K562 (cell line): ENCODE measurements around the gene CD164. TPM values are rescaled to one million over a fixed set of nuclear protein-coding genes. Genes with fewer than 3 reads are reported as not detected.

Experiments
- ATAC-seq: fragments of 200-7000 bp; cut with Tn5 transposase; 3 replicates; pipeline ENCODE4 v1.9.1; 2020; ENCODE audit warnings: moderate library complexity
- BruUV-seq: library from RNA; stranded (reverse); fragments of 400-500 nt; replicated peaks from 2 replicates; lab custom pipeline; 2021; lab: Mats Ljungman, UMichigan
- CTCF ChIA-PET: fragments of 300-600 bp; formaldehyde crosslinking; extraction: SDS; loops from one replicate; lab custom pipeline; 2021; ENCODE audit warnings: low intra/inter-chr PET ratio; lab: Yijun Ruan, JAX
- POLR2A ChIA-PET: fragments of 300-600, 350-650 bp; sonication (Branson Sonifier 250); formaldehyde crosslinking; extraction: SDS; loops from one replicate; lab custom pipeline; 2021; ENCODE audit warnings: antibody characterized with exemption, inconsistent platforms; lab: Yijun Ruan, JAX
- DNase-seq, 4 experiments: peaks; one replicate each; pipeline versions ENCODE4 v3.0.0 to v3.0.0-alpha.2; 2011 to 2018; ENCODE audit warnings: low spot score in 3 of 4, mixed read lengths in 3 of 4; ENCODE audit errors: extremely low read depth in 1 of 4
- FAIRE-seq: peaks from 2 replicates; lab custom pipeline; 2011; peaks lifted over from hg19 to GRCh38; lab: Jason Lieb, UNC
- H2AFZ ChIP-seq: 2 replicates; pipeline ENCODE4 v1.6.0; 2011; ENCODE audit warnings: low read depth, low read length, control low read depth, inconsistent platforms
- H3K27ac ChIP-seq: fragments of 200-600 bp; 3 replicates; pipeline ENCODE4 v1.8.0; 2011; ENCODE audit warnings: low read depth, mild to moderate bottlenecking, control low read depth, inconsistent platforms, low read length, moderate library complexity, mixed read lengths; ENCODE audit errors: extremely low read depth
- H3K27me3 ChIP-seq, 2 experiments: fragments of 300-600 bp in 1 of 2; 2 replicates in 1 of 2; 3 replicates in 1 of 2; pipeline versions ENCODE4 v1.6.0 to v1.8.0; 2011; ENCODE audit warnings: inconsistent platforms in 2 of 2, low read length in 2 of 2, mild to moderate bottlenecking in 1 of 2, mixed read lengths in 1 of 2, moderate library complexity in 1 of 2; ENCODE audit not compliant: control insufficient read depth in 2 of 2, insufficient read depth in 2 of 2
- H3K36me3 ChIP-seq: fragments of 300-600 bp; 3 replicates; pipeline ENCODE4 v1.8.0; 2011; ENCODE audit warnings: mild to moderate bottlenecking, low read length, inconsistent platforms; ENCODE audit not compliant: control insufficient read depth, insufficient read depth
- H3K4me1 ChIP-seq, 2 experiments: fragments of 200-600 bp in 1 of 2; replicated peaks in 1 of 2; 2 replicates in 1 of 2; 3 replicates in 1 of 2; pipeline versions ENCODE4 v1.5.1 to v1.8.0; 2011; ENCODE audit warnings: inconsistent platforms in 2 of 2, low read length in 2 of 2, mild to moderate bottlenecking in 1 of 2, mixed read lengths in 1 of 2, moderate library complexity in 1 of 2; ENCODE audit not compliant: control insufficient read depth in 2 of 2, insufficient read depth in 2 of 2
- H3K4me2 ChIP-seq: 2 replicates; pipeline ENCODE4 v1.6.1; 2011; ENCODE audit warnings: low read length, control low read depth, inconsistent platforms, mixed read lengths; ENCODE audit not compliant: insufficient read depth
- H3K4me3 ChIP-seq: fragments of 200-600 bp; sonication (generic), shearing (Covaris generic); 2 replicates; pipeline ENCODE4 v1.5.1; 2016; ENCODE audit warnings: control low read depth, inconsistent platforms
- H3K79me2 ChIP-seq: fragments of 200-600 bp; 3 replicates; pipeline ENCODE4 v1.8.0; 2011; ENCODE audit warnings: low read length, inconsistent platforms; ENCODE audit not compliant: control insufficient read depth, insufficient read depth
- H3K9ac ChIP-seq, 2 experiments: 2 replicates each; pipeline versions ENCODE4 v1.6.0 to v1.6.1; 2011; ENCODE audit warnings: low read depth in 2 of 2, low read length in 2 of 2, control low read depth in 1 of 2, inconsistent platforms in 1 of 2, mild to moderate bottlenecking in 1 of 2, mixed read lengths in 1 of 2; ENCODE audit not compliant: insufficient read depth in 1 of 2
- H3K9me1 ChIP-seq: one replicate; pipeline ENCODE4 v1.6.0; 2011; ENCODE audit warnings: inconsistent platforms, mild to moderate bottlenecking, low read length, moderate library complexity; ENCODE audit not compliant: control insufficient read depth, insufficient read depth
- H3K9me3 ChIP-seq: replicated peaks from 2 replicates; pipeline ENCODE4 v1.5.1; 2011; ENCODE audit warnings: low read depth, low read length, inconsistent platforms; ENCODE audit not compliant: control insufficient read depth, insufficient read depth
- H4K20me1 ChIP-seq: replicated peaks from 2 replicates; pipeline ENCODE4 v1.6.1; 2011; ENCODE audit warnings: low read length, inconsistent platforms, mixed read lengths; ENCODE audit not compliant: control insufficient read depth, insufficient read depth
- ADNP ChIP-seq: fragments of 200-800 bp; sonication (Bioruptor generic); IDR thresholded peaks from 2 replicates; pipeline ENCODE4 v1.6.1; 2016; ENCODE audit warnings: missing genetic modification characterization, missing compliant biosample characterization
- POLR2AphosphoS2 ChIP-seq: IDR thresholded peaks from 2 replicates; pipeline ENCODE4 v1.6.1; 2012; ENCODE audit warnings: low read length, improper control_type of control experiment
- SIN3B ChIP-seq: fragments of 450-650 bp; IDR thresholded peaks from 2 replicates; pipeline ENCODE4 v1.6.1; 2017; ENCODE audit warnings: low read depth, mild to moderate bottlenecking, moderate library complexity
- ZNF232 ChIP-seq: sonication (generic); formaldehyde crosslinking; IDR thresholded peaks from 2 replicates; pipeline ENCODE4 v1.8.0; 2022; ENCODE audit warnings: mild to moderate bottlenecking, missing genetic modification reagents
- WGBS: fragments of 100-300 bp; shearing (Covaris generic); methylation state at CpG from one replicate; pipeline ENCODE4 v1.1.6; 2016; ENCODE audit warnings: low coverage, mixed read lengths; ENCODE audit not compliant: insufficient coverage; ENCODE audit errors: missing lambda C conversion rate; 5-methylcytosine and 5-hydroxymethylcytosine counted together
- in situ Hi-C: fragments of 300-500 bp; cut with MboI; formaldehyde crosslinking; loops from 4 replicates; pipeline ENCODE4 v1.15.0; 2018; ENCODE audit warnings: inconsistent platforms, mixed read lengths
- intact Hi-C: fragments of 100-400 bp; cut with micrococcal nuclease; formaldehyde crosslinking; loops from 2 replicates; pipeline ENCODE4 v1.14.2; 2022
- polyA plus RNA-seq, 8 experiments: library from polyadenylated mRNA; depleted of rRNA in 4 of 8; stranded (reverse) in 5 of 8; unstranded in 3 of 8; fragments of >200 nt; fragmentation: Nextera tagmentation in 2 of 8; fragmentation: Illumina TruSeq in 1 of 8; extraction: Ambion mirVana in 2 of 8; extraction: Trizol in 1 of 8; gene quantifications; 2 replicates each; pipeline versions ENCODE4 v1.2.1 to v1.2.3, GENCODE V29; 2011 to 2014; ENCODE audit warnings: inconsistent platforms in 1 of 8, missing spikeins in 1 of 8
- total RNA-seq, 7 experiments: library from RNA; depleted of rRNA in 6 of 7; stranded (reverse); fragments of >200 nt in 6 of 7; fragmentation: Illumina TruSeq in 2 of 7; extraction: Trizol in 2 of 7; gene quantifications; 2 replicates each; pipeline versions ENCODE4 v1.2.1 to v1.2.3, GENCODE V29; 2011 to 2021; ENCODE audit warnings: low replicate concordance in 1 of 7
- TF ChIP-seq, protein P1 (sequence below): fragments of 250-450 bp; sonication (Bioruptor Pico); IDR thresholded peaks from 2 replicates; pipeline ENCODE4 v1.8.0; 2022; ENCODE audit warnings: inconsistent platforms, mild to moderate bottlenecking, moderate library complexity, borderline replicate concordance

The CD164 gene
- total and polyA plus RNA-seq, 9 of the 15 experiments (the other 6 are each of a cell fraction or from before 2014, with no cell fraction given) = 79.5 to 317 (median 165) TPM

DNA sequence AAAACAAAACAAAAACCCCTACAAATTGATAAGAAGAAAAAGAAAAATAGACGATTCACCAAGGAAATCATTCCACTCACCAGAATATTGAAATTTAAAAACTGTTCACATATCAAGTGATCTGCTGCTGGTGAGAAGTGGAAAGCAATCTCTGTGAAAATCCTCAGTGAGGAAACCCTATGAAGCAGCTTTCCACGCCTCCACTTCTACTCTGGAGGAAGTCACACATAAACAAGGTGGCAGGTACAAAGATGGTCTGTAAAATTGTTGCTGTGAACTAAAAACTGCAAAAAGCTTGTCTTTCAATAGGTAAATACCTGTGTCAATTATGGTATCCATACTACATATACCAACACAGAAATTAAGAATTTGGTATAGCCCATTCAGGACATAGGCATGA, 18.5 kb downstream of the CD164 start:
- FAIRE-seq = no peak
- Histone ChIP-seq H3K27ac (no peak overlapping the region), H3K9me3 (no peaks in the 10 kb centered on the region; the same call in 1 of the 2 replicates), H3K9ac (no peak overlapping the region), H3K4me2 (no peak overlapping the region), H3K4me3 (no peak overlapping the region), H3K36me3 (peaks cover 90% of the 10 kb centered on the region), H3K79me2 (peaks cover 30% of the 10 kb centered on the region), H4K20me1 (no peaks in the 10 kb centered on the region), H2AFZ (no peak overlapping the region), H3K27me3 (no peaks in the 10 kb centered on the region), H3K9me1 (no peaks in the 10 kb centered on the region), H3K4me1 (no peaks in the 10 kb centered on the region)
- POLR2A ChIA-PET = no interaction called here
- TF ChIP-seq POLR2AphosphoS2 = no peak
- no peak for TF ChIP-seq ZNF232 (CRISPR knock-in tag)
- TF ChIP-seq ADNP = no peak
- TF ChIP-seq, protein P1, sequence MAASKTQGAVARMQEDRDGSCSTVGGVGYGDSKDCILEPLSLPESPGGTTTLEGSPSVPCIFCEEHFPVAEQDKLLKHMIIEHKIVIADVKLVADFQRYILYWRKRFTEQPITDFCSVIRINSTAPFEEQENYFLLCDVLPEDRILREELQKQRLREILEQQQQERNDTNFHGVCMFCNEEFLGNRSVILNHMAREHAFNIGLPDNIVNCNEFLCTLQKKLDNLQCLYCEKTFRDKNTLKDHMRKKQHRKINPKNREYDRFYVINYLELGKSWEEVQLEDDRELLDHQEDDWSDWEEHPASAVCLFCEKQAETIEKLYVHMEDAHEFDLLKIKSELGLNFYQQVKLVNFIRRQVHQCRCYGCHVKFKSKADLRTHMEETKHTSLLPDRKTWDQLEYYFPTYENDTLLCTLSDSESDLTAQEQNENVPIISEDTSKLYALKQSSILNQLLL (CRISPR knock-in tag) = no peak
- TF ChIP-seq SIN3B = no peak
- intact Hi-C loops (no loop called here), in situ Hi-C loops (no loop called here)
- no peak for ATAC-seq
- BruUV-seq = no TSS peak
- CTCF ChIA-PET = no interaction called here
- no peak for DNase-seq
- 100% methylated on average over 2 of the region's 2 CpGs for WGBS
